HFF-Myc (cell line): ENCODE measurements around the gene LRCH1.

Source experiments
- DNase-seq: peaks from one replicate; pipeline ENCODE4 v3.0.0-alpha.2; 2011; ENCODE audit warnings: low read depth; ENCODE audit errors: extremely low read depth
- H3K4me3 ChIP-seq: replicated peaks from 2 replicates; pipeline ENCODE4 v1.5.1; 2011; ENCODE audit warnings: low read depth, mild to moderate bottlenecking, control low read depth, low read length
- CTCF ChIP-seq: IDR thresholded peaks from 2 replicates; pipeline ENCODE4 v1.5.1; 2012; ENCODE audit warnings: mild to moderate bottlenecking, low read depth, low read length, control low read depth; ENCODE audit errors: missing control alignments

The LRCH1 gene

DNA sequence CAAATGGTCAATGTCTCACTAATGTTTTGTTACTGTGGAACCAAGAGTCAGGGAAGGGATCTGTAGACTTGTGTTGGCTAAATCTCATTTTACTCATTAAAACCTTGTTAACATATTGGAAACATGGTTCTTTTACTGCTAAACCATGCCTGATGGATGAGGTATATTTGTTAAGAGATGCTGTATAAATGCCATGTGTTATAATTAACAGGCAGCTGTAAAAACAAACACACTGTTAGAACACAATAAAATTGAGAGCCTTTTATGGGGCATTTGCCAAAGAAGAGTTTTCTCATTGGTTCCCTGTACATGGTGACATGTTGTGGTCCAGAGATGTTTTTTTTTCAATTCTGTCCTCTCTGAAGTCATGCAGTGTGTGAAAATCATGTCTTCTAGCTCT, 122.0 kb downstream of the LRCH1 start:
- DNase-seq = no peak
- H3K4me3 ChIP-seq = no peak overlapping the region
- no peak for TF ChIP-seq CTCF

DNA sequence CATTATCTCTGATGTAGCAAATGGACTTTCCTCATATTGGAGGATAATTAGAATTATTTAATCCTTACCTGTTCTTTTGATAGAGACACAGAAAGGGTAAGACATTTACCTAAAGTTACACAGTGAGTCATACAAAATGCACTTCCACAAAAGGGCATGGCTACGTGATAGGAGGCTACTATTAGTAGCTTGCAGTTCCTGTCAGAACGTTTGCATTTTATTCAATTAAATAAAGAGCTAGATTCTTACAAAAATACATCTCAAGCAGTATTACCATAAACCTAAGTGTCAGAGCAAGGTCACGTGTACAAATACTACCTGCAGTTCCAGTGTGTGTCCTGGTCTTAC, 123.4 kb downstream of the LRCH1 start:
- no peak for TF ChIP-seq CTCF
- no peak for DNase-seq
- no peak overlapping the region for H3K4me3 ChIP-seq

- H3K4me3 ChIP-seq = peak overlapping the region; percentile 29
- no peak for TF ChIP-seq CTCF
- peak; percentile 78 for DNase-seq
Measured at GRCh38 chr13:46679369-46680120, 126.6 kb downstream of the LRCH1 start.

GRCh38 chr13:46682015-46682414, 129.0 kb downstream of the LRCH1 start:
- no peak overlapping the region for H3K4me3 ChIP-seq
- no peak for TF ChIP-seq CTCF
- DNase-seq = no peak

GRCh38 chr13:46682707-46683106, 129.7 kb downstream of the LRCH1 start:
- no peak overlapping the region for H3K4me3 ChIP-seq
- no peak for TF ChIP-seq CTCF
- DNase-seq = no peak

DNA sequence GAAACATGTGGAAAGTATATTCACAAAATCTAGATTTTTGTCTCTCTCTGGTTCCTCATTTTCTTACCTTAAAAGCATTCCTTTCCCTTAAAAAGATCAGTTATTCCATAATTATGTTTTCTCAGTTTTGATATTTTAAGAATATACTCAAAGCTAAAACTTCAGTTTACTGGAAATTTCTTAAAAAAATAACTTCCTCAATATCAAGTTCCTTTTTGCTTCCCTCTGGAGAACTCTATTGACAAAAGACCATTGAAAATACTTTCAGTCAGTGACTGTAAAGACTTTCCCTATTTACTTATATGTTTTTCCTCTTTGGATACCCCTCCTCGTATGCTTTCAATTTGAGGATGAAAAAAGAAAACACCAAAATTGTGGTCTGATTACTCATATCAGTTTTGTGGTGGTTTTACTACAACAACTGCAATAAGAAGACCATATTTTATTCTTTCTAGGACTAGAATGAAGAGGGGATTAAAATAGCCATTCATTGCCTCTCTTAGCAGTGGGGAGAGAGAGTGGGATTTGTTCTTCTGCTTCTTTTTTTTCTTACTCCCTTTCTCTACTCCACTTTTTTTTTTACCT, 130.8 kb downstream of the LRCH1 start:
- no peak overlapping the region for H3K4me3 ChIP-seq
- DNase-seq = no peak
- TF ChIP-seq CTCF = no peak
